T-helper 2 cell treated with Interferon-gamma antibody and Interleukin-4, amounts not matched to agents 100 ng/mL and 5 ng/mL, for 36 hours (primary cell): ENCODE results near the gene MGA. TPM values are rescaled to one million over a fixed set of nuclear protein-coding genes. Genes with fewer than 3 reads are reported as not detected.

Experiments used
- intact Hi-C: fragments of 100-400 bp; cut with micrococcal nuclease; formaldehyde crosslinking; loops from one replicate; pipeline ENCODE4 v1.15.1; 2023
- total RNA-seq: library from RNA; stranded (reverse); gene quantifications from 2 replicates; pipeline ENCODE4 v1.2.3, GENCODE V29; 2022

Gene MGA
- total RNA-seq, 1 donor from 2014 or later = 38.0 TPM

DNA sequence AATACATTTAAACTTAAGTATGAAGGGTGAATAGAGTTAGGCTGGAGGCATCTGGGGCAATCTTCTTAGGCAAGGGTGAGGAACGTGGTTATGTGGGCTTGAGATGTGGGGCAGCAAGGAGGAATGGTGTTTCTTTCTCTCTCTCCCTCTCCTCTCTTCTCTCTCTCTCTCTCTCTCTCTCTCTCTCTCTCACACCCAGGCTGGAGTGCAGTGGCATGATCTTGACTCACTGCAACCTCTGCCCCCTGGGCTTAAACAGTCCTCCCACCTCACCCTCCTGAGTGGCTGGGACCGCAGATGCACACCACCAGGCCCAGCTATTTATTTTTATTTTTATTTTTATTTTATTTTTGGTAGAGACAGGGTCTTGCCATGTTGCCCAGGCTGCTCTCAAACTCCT, 4.0 kb upstream of the MGA start:
- intact Hi-C loops = no loop called here

DNA sequence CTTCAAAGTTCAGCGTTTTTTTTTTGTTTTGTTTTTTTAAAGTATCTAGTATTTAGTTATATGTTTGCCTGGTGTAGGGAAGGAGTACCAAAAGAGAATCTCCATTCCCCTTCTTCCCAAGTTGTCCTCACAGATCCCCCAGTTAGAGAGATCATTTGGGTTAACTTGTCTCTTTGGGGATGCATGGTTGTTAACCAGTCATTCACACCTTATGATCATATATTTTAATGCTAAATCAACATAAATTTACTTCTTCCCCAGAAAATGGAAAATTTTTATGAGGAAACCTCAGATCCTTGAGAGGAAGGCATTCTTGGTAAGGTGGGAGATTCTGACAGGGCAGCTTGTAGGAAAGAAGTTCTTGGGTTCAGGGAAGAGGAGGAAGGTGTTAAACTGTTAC, 1.5 kb upstream of the MGA start:
- intact Hi-C loops = no loop called here

DNA sequence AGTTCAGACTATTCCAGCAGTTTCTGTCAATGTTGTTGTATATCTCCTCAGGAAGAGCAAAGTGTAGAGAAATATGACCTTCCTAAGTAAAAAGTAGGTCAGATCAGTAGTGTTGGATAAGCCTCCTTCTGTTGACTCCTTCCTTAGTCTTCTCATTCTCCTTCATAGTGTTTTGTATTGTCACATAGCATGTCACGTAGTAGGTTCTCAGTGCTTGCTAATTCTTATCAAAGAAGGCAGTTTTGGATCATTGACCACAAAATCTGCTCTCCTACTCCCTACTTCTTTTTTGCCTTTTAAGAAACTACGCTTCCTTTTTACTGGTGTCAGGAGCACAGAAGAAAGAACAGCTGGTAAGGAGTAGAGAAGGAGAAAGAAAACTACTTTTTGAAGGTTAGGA, 1.0 kb upstream of the MGA start:
- intact Hi-C loops = no loop called here

DNA sequence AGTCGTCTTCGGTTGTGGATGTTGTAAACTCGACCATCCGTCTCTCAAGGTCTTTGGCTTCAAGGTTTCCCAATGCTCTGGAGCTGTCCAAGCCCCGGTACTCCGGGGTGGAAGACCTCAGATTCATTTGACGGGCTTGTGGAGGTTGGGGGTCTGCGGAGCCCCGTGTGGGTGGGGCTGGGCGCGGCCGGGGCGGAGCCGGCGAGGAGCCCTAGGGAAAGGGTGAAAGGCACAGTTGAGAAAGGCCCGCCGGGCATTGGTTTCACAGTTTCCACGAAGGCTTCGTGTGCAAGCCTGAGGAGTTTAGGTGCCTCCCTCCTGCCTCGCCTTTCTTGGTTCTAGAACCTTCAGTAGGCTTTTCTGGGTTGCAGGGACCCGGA, 360 bp upstream of the MGA start:
- intact Hi-C loops = loop anchor here (1.0 to 10.0 kb wide), 5 partner anchors 39 to 543 kb away; partner anchors contain the start of genes INO80, MAPKBP1, RPAP1 and TYRO3

DNA sequence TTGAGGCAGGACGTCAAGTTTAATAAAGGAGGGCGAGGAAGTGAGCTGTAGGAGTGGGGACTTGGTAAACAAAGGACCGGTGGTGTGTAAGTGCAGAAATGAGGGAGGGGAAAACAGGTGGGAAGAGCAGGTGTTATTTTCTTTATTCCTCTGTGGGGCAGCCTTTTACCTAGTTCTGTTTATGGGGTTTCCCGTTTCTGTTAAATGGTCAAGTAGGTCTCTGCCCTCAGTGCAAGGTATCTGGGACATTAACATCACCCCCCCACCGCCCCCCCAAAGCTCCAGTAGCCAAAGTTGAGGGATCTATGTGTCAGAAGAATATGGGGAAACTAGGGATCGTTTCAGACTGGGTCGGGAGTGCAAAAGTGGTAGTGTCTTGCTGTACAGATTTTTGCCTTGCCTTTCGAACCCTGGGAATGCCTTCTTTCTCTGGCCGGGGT, 893 bp downstream of the MGA start:
- intact Hi-C loops = loop anchor here (2.0 to 10.0 kb wide), 4 partner anchors 104 to 544 kb away; partner anchors contain the start of genes INO80, MAPKBP1, RPAP1 and TYRO3

DNA sequence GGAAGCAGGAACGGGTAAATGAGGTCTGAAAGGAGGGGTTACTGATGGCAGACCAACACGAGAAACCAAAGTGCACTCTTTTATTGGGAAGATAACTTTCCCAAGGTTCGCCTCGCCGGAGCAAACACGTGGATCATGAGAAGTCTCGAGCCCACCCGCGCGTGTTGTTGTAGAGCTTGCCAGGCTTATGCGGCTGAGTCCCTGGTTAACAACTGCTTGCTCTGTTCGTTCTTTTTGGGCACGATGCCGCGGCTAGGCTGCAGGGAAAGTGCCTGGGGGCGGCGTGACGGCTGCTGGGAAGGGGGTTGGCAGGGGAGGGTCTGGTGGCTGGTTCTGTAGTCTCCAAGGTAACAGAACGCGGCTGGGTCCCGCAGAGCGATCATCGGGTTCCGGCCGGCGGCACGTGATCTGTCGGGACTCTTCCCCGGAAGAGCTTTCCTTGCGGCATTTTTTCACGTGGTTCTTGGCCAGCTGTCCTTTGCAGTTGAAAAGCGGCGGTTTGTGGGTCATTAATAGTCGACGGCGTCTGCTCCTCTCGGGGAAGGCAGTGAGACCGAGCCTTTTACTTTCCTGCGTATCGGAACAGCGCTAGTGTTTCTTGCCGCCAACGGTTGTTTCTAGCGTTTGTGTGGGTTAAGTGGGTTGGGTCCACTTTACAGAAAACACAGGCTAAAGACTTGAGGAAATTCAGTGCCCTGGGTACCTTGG, 1.5 kb downstream of the MGA start:
- intact Hi-C loops = loop anchor here (2.0 to 10.0 kb wide), 4 partner anchors 104 to 545 kb away; partner anchors contain the start of genes INO80, MAPKBP1, RPAP1 and TYRO3

DNA sequence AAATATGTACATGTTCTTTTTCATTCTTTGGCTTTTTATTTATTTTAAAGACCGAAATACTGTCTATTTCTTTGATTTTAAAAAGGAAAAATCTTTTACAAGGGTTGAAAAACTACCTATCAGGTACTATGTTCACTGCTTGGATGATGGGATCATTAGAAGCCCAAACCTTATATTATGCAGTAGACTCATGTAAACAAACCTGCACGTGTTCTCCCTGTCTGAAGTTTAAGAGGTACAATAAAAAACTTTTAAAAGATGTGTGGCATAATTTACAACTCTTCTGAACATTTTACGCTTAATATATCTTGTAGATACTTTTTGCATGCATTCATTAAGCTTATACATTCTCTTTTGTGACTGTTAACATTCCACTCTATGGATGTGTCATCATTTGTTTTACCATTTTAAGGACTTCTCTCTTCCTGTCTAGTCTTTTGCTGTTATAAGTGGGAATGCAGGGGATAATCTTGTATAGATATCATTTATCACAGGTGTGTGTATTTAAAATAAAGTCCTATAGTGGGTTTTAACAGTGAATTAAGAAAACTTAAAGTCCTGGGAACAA, 6.2 kb downstream of the MGA start:
- intact Hi-C loops = loop anchor here (10.0 kb wide), 1 partner anchor 108 kb away; the partner anchor contains the start of gene MAPKBP1

DNA sequence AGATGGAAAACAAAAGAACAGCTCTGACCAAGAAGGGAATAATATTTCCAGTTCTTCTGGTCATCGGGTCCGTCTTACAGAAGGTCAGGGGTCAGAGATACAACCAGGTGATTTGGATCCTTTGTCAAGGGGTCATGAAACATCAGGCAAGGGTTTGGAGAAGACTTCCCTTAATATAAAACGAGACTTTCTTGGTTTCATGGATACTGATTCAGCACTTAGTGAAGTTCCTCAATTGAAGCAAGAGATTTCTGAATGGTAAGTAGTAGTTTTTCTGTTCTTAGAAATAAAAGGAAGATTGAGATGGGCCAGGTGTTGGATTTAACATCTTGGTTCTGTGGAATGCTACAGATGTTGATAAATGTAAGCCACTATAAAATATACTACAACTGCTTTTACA, 9.5 kb downstream of the MGA start:
- intact Hi-C loops = loop anchor here (10.0 kb wide), 1 partner anchor 105 kb away; the partner anchor contains the start of gene MAPKBP1

DNA sequence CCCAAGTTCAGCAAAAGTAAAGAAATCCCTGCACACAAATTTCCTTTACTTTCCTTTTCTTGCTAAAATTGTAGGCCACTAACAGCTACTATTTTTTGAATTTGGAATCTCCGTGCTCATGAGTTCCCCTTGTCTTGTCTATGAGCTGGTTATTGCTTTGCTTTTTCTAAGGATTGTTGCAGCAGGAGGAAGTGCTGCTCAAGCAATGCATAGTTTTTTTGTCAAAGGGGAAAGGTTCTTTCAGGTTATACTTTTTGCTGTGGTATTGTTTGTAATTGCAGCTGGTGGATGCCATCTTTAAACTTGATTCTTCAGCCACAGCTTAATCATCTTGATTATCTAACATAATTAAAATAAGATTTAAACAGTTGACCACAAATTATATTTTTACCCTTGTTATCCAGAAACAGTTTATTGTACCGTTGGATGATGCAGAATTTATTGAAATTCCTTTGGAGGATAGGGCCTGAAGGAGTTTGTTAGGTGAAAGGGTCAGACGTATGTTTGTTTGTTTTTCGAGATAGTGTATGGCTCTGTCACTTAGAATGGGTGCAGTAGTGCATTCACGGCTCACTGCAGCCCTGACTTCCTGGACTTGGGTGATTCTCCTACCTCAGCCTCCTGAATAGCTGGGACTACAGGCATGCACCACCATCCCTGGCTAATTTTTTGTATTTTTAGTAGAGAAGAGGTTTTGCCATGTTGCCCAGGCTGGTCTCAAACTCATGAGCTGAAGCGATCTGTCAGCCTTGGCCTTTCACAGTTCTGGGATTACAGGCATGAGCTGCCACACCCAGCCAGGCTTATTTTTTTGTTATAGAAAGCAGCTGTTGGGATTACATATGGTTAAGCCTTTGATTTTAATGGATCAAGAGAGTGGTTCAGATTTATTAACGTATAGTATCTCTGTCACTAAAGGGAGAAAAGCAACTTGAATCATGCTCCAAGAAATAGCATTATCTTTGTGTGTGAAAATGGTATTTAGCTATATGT, 11.7 kb downstream of the MGA start:
- intact Hi-C loops = no loop called here

DNA sequence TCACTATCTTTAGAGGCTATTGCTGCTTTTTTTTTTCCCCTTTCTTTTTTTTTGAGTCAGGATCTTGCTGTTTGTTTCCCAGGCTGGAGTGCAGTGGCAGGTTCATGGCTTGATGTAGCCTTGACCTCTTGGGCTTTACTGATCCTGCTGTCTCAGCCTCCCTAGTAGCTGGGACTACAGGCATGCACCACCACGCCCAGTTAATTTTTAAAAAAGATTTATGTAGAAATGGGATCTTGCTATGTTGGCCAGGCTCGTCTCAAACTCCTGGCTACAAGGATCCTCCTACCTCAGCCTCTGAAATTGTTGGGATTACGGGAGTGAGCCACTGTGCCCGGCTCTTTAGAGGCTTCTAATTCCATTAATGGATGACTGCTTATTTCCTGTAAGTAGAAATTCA, 15.1 kb downstream of the MGA start:
- intact Hi-C loops = no loop called here

DNA sequence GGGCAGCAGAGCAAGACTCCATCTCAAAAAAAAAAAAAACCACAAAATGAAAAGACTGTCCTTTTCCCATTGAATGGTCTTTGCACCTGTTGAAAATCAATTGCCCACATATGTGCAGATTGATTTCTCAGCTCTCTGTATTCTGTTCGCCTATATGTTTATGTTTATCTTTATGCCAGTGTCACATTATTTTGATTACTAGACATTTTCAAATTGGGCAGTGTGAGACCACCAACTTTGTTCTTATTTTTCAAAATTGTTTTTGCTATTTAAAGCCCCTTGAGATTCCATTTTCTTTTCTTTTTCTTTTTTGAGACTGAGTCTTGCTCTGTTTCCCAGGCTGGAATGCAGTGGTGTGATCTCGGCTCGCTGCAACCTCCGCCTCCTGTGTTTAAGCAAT, 18.5 kb downstream of the MGA start:
- intact Hi-C loops = no loop called here

DNA sequence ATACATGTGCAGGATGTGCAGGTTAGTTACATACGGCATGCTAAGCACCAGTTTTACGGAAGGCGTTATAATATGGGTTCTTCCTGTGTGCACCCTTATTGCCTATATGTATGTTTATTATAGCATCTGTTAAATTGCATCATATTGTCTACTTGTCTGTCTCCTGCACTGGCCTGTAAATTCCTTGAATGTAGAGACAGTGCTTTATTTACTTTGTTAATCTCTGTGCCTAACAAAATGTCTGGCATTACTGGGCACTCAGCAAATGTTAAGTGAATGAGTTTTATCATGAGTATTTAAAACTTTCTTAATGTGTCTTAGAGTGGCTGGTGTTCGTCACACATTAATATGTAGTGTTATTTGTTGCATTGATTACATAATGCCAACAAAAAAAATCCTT, 23.8 kb downstream of the MGA start:
- intact Hi-C loops = no loop called here

DNA sequence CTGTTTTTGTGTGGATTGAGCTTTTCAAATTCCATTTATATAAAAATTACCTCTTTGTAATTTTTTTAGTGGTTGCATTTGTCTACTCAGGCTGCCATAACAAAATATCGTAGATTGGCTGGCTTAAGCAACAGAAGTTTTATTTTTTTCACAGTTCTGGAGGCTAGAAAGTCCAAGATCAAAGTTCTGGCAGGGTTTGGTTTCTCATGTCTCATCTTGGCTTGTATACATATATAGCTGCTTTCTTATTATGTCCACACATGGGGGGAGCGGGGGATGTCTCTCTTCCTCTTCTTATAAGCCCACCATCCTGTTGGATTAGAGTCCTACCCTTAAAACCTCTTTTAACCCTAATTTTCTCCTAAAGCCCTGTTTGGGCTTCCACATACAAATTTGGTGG, 28.5 kb downstream of the MGA start:
- intact Hi-C loops = no loop called here

DNA sequence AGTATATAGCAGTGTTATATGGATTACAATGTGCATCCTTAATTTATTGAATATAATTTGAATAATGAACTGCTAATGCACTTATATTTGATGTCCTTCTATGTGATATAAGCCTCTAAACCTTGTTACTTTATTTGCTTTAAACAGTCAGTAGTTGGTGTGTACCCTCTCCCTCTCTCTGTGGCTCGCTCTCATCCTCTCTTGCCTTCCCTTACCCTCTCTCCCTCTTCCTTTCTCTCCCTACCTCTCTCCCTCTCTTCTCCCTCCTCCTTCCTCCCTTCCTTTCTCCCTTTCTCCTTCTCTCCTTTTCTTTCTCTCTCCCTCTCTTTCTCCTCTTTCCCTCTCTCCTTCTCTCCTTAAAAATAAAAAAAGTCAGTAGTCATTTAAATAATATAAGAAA, 28.9 kb downstream of the MGA start:
- intact Hi-C loops = no loop called here

DNA sequence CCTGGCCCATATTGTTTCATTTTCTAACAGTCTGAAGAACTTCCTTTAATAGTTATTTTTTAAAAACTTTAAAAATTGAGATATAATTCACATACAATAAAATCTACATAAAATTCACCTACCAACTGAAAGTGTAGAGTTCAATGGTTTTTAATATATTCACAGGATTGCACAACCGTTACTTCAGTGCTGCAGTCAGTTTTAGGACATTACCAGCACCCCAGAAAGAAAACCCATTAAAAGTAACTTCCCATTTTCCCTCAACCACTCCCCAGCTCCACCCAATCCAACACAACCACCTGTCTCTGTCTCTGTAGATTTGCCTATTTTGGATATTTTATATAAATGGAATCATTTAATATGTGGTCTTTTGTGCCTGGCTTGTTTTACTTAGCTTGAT, 29.6 kb downstream of the MGA start:
- intact Hi-C loops = no loop called here

DNA sequence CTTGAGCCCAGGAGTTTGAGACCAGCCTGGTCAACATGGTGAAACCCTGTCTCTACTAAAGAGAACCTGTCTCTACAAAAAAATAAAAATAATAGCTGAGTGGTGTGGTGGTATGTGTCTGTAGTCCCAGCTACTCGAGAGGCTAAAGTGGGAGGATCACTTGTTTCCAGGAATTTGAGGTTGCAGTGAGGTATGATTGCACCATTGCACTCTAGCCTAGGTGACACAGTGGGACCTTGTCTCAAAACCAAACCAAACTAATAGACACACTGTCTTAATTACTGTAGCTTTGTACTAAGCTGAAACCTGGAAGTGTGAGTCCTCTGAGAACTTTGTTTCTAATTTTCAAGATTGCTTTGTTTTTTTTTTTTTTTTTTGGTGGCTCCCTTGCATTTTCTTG, 30.4 kb downstream of the MGA start:
- intact Hi-C loops = no loop called here

DNA sequence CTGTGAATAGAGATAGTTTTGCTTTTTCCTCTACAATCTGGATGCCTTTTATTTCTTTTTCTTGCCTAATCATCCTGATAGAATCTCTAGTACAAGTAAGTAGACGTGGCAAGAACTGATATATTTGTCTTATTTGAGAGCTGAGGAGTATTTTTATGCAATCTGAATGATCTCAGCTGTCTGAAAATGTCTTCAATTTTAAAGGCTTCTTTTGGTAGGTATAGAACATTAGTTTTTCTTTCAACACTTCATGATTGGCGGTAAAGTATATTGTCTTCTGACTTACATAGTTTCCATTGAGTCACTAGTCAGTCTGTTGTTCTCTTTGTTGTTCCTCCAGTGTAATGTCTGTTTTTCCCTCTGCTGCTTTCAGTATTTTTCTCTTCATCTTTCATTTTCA, 31.3 kb downstream of the MGA start:
- intact Hi-C loops = no loop called here

DNA sequence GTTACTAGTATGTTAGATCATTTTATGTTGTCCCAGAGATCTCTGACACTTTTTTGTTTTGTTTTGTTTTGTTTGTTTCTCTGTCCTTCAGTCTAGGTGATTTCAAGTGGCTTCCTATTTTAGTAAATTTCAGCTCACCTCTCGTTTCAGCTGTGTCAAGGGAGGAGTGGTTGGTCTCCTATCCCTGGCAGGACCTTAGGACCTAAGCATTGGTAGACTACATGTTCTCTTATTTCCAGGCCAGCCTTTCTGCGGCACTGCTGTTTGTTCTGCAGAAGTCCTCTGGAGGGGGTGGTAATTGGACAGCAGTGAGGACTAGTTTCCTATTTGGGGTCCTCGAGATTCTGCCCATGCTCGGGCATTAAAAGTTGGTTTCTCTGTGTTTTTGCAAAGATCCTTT, 31.8 kb downstream of the MGA start:
- intact Hi-C loops = no loop called here

DNA sequence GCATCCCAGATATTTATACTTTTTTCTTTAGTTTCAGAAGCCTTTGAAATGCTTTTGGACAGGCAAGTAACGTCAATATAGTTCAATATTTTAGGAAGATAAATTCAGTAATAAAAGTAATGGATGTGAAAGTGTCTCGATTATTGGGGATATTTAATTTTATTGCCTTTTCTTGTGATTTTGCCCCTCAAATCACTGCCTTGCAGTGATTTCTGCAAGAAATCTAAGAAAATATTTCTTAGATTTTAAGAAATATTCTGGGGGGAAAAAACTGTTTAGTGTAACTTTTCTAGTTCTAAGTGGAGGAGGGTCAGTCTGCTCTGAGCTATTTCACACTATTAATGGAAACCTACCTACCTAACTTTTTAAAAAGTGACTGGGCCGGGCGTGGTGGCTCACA, 33.6 kb downstream of the MGA start:
- intact Hi-C loops = no loop called here

DNA sequence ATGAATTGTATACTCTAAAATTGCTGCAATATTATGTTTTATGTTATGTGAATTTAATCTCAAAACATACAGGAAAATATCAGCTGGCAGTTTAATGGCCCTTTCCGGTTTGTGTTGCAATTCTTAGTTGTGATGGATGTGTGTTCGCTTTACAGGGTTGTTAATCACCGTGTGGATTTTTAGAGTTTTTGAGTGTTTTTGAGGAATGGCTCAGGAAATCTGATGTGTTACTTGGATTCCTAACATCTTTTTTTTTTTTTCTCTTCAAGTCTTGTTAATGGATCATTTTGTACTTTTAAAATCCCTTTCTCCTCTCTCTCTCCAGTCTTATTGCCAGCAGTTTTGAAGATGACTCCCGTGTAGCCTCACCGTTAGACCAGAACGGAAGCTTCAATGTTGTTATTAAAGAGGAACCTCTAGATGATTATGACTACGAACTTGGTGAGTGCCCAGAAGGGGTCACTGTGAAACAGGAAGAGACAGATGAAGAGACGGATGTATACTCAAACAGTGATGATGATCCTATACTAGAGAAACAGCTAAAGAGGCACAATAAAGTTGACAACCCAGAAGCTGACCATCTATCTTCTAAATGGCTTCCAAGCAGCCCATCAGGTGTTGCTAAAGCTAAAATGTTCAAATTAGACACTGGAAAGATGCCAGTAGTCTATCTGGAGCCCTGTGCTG, 35.7 kb downstream of the MGA start:
- intact Hi-C loops = loop anchor here (5.0 kb wide), 2 partner anchors 76 to 206 kb away; partner anchors contain the start of gene MAPKBP1

DNA sequence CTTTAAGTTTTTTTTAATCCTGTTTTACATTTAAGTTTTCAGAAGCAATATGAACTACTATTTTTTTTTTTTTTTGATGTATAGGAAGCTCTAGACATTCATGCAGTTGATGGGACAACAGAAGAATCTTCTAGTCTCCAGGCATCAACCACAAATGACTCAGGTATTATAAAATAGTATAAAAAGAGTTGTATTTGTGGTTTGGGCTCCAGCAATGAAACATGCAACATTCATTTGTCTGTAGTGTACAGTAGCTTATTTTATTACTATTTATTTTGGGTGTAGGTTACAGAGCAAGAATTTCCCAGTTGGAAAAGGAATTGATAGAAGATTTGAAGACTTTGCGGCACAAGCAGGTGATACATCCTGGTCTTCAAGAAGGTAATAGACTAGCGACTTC, 38.6 kb downstream of the MGA start:
- intact Hi-C loops = loop anchor here (5.0 kb wide), 2 partner anchors 74 to 204 kb away; partner anchors contain the start of gene MAPKBP1
